SH-SY5Y (cell line): ENCODE data around the gene TNIP3.

Experiments
- GATA2 ChIP-seq: IDR thresholded peaks from 2 replicates; pipeline ENCODE4 v1.6.1; 2011; ENCODE audit warnings: mild to moderate bottlenecking, low read depth, low read length
- GATA3 ChIP-seq: IDR thresholded peaks from 2 replicates; pipeline ENCODE4 v1.6.1; 2011; ENCODE audit warnings: low read depth, mild to moderate bottlenecking, low read length, moderate library complexity

DNA sequence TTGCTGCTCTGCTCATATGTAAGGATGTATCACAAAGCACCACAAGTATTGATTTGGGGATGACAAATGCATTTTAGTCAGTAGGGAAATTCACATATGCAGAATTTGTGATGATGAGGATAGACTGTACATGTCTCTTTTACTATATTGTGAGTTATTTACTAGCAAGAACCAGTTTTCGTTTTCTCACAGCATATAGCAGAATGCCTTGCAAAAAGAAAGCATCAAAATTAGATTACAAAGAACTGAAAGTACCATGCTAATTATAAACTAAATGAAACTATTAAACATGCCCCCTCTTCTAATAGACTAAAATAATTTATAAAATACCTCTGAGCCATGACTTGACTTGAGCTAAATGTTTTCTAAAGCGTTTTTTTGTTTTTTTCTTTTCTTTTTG, 20.1 kb downstream of the TNIP3 start:
- TF ChIP-seq GATA2 = no peak
- TF ChIP-seq GATA3 = no peak
